Measurements from ENCODE around the gene RBPJL. TPM values are rescaled to one million over a fixed set of nuclear protein-coding genes. Genes with fewer than 3 reads are reported as not detected.

The RBPJL gene
- total RNA-seq, 4 donors from 2014 or later = not detected

DNA sequence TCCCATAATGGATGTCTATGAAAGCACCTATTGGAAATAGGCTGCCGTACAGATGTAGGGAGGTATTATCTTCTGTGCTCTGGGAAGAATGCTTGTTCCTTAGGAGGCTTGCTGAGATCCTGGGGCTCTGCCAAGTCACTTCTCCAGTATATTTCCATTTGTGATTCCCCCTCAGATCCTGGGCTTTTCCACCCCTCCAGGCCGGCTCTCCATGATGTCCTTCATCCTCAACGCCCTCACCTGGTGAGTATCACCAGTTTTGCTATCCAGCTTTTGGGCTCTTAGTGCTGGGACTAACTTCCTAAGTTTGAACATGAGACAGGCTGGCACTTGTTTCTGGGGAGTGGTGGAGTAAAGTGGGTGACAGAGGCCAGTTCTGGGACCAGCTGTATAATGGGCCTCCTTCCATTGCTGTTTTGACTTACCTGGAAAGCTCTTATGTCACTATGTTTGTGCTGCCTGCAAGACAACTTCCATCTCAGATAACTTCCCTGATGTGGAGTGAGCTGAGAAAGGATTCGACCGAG is 58.9 kb downstream of the RBPJL start:
- TF ChIP-seq, protein P1, sequence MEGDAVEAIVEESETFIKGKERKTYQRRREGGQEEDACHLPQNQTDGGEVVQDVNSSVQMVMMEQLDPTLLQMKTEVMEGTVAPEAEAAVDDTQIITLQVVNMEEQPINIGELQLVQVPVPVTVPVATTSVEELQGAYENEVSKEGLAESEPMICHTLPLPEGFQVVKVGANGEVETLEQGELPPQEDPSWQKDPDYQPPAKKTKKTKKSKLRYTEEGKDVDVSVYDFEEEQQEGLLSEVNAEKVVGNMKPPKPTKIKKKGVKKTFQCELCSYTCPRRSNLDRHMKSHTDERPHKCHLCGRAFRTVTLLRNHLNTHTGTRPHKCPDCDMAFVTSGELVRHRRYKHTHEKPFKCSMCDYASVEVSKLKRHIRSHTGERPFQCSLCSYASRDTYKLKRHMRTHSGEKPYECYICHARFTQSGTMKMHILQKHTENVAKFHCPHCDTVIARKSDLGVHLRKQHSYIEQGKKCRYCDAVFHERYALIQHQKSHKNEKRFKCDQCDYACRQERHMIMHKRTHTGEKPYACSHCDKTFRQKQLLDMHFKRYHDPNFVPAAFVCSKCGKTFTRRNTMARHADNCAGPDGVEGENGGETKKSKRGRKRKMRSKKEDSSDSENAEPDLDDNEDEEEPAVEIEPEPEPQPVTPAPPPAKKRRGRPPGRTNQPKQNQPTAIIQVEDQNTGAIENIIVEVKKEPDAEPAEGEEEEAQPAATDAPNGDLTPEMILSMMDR (IDR thresholded peaks at IDR 0.05; ENCODE audit: low read depth) = no peak

DNA sequence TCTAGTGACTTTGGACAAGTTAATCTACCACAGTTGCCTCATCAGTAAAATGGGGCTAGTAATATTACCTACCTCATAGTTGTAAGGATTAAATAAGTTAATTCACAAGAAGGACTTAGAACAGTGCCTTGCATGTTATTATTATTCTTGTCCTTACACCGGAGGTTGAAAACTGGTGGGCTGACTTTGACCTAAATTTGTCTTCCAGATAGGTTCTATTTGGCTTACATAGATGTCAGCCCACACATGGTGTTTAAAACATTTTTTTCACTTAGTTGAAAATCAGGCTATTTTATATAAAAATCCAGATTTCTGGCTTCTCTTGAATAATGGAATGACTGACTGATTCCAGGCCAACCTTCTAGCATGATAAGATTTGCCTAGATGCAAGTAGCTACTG is 59.6 kb downstream of the RBPJL start:
- TF ChIP-seq, protein P1 (IDR thresholded peaks at IDR 0.05; ENCODE audit: low read depth) = no peak

DNA sequence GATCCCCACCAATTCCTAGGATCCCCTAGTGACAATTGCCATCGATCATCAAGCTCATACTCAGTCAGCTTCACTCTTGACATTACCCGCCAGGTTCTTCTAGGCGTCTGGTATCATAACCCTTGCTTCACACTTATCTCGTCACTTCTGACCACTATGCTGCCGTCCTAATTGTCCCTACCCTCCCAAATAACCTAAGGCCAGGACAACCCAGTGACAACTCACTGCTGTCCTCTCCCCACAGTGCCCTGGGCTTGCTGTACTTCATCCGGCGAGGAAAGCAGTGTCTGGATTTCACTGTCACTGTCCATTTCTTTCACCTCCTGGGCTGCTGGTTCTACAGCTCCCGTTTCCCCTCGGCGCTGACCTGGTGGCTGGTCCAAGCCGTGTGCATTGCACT is 60.0 kb downstream of the RBPJL start:
- TF ChIP-seq, protein P1 (IDR thresholded peaks at IDR 0.05; ENCODE audit: low read depth) = no peak

DNA sequence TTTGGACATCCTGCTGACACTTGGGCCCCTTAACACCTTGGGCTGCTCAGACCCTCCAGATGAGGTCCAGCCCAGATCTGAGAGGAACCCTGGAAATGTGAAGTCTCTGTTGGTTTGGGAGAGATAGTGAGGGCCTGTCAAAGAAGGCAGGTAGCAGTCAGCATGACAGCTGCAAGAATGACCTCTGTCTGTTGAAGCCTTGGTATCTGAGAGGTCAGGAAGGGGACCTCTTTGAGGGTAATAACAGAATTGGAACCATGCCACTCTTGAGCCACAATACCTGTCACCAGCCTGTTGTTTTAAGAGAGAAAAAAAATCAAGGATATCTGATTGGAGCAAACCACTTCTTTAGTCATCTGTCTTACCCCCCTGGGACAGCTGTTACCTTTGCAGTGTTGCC is 60.5 kb downstream of the RBPJL start:
- TF ChIP-seq, protein P1 (IDR thresholded peaks at IDR 0.05; ENCODE audit: low read depth) = no peak

Other genes with a start within 250 kb of the RBPJL start
- not detected for gene KCNS1, start 205.7 kb upstream of the RBPJL start, total RNA-seq
- gene WFDC5, start 191.7 kb upstream of the RBPJL start, total RNA-seq = not detected
- not detected for gene WFDC12, start 182.4 kb upstream of the RBPJL start, total RNA-seq
- gene PI3, start 131.9 kb upstream of the RBPJL start, total RNA-seq = not detected
- gene SEMG1, start 99.8 kb upstream of the RBPJL start, total RNA-seq = not detected
- gene SEMG2, start 85.5 kb upstream of the RBPJL start, total RNA-seq = not detected
- gene SLPI, start 52.3 kb upstream of the RBPJL start, total RNA-seq = 10 to 100 TPM in 3 of 4 donors, 1 to 10 TPM in 1; 7.0 to 52.3 (median 22.9) TPM
- under 1 TPM in 2 of 4 donors, not detected in 2; 0.34 to 0.44 TPM for gene MATN4, start 1.5 kb downstream of the RBPJL start, total RNA-seq
- gene SDC4, start 41.6 kb downstream of the RBPJL start, total RNA-seq = 10 to 100 TPM; 37.4 to 65.4 (median 40.9) TPM
- gene SYS1, start 56.3 kb downstream of the RBPJL start, total RNA-seq = 10 to 100 TPM; 24.3 to 34.8 (median 31.4) TPM
- under 1 TPM in 1 of 4 donors, not detected in 3; 0.57 TPM for gene TP53TG5, start 71.5 kb downstream of the RBPJL start, total RNA-seq
- gene DBNDD2, start 101.4 kb downstream of the RBPJL start, total RNA-seq = 10 to 100 TPM; 20.5 to 42.3 (median 24.3) TPM
- 10 to 100 TPM; 49.5 to 94.0 (median 79.9) TPM for gene PIGT, start 109.3 kb downstream of the RBPJL start, total RNA-seq
- 1 to 10 TPM in 1 of 4 donors, not detected in 3; 2.6 TPM for gene WFDC2, start 162.9 kb downstream of the RBPJL start, total RNA-seq
- not detected for gene SPINT3, start 208.8 kb downstream of the RBPJL start, total RNA-seq
- gene WFDC6, start 232.6 kb downstream of the RBPJL start, total RNA-seq = not detected
- not detected for gene EPPIN, start 240.6 kb downstream of the RBPJL start, total RNA-seq

Data from subcutaneous adipose tissue (tissue), 4 donors.